Trophoblast cell (in vitro differentiated cells and primary cell): ENCODE measurements around the gene PPP1R14B.

Experiments used
- DNase-seq, 2 donors: peaks; one replicate each; pipeline ENCODE4 v3.0.0-alpha.2; 2016
- H2AFZ ChIP-seq: 2 replicates; pipeline ENCODE4 v1.6.1; 2013; ENCODE audit warnings: low read length, moderate library complexity, mild to moderate bottlenecking; ENCODE audit not compliant: insufficient read depth, poor library complexity
- H2AK5ac ChIP-seq: 2 replicates; pipeline ENCODE4 v1.6.1; 2013; ENCODE audit warnings: mild to moderate bottlenecking, low read length
- H2BK120ac ChIP-seq: 2 replicates; pipeline ENCODE4 v1.6.1; 2013; ENCODE audit warnings: low read length, mild to moderate bottlenecking, moderate library complexity; ENCODE audit not compliant: insufficient read depth, poor library complexity
- H2BK12ac ChIP-seq: 2 replicates; pipeline ENCODE4 v1.6.1; 2013; ENCODE audit warnings: mild to moderate bottlenecking, low read length, moderate library complexity
- H2BK5ac ChIP-seq: 2 replicates; pipeline ENCODE4 v1.6.1; 2013; ENCODE audit warnings: low read length, low read depth, moderate library complexity, mild to moderate bottlenecking; ENCODE audit not compliant: poor library complexity
- H3K14ac ChIP-seq: 2 replicates; pipeline ENCODE4 v1.6.1; 2013; ENCODE audit warnings: mild to moderate bottlenecking, low read length
- H3K18ac ChIP-seq: 2 replicates; pipeline ENCODE4 v1.6.1; 2013; ENCODE audit warnings: mild to moderate bottlenecking, low read length
- H3K23ac ChIP-seq: 2 replicates; pipeline ENCODE4 v1.6.1; 2013; ENCODE audit warnings: low read length
- H3K27ac ChIP-seq: 2 replicates; pipeline ENCODE4 v1.5.1; 2013; ENCODE audit warnings: low read depth, mild to moderate bottlenecking, inconsistent platforms, low read length, moderate library complexity
- H3K27me3 ChIP-seq: 2 replicates; pipeline ENCODE4 v1.6.1; 2013; ENCODE audit warnings: inconsistent platforms, mild to moderate bottlenecking, low read length, moderate library complexity; ENCODE audit not compliant: insufficient read depth
- H3K36me3 ChIP-seq, 2 experiments: 1 replicate in 1 of 2; 2 replicates in 1 of 2; pipeline ENCODE4 v1.6.1; 2013; ENCODE audit warnings: low read length in 2 of 2, mild to moderate bottlenecking in 2 of 2, moderate library complexity in 1 of 2; ENCODE audit not compliant: insufficient read depth in 2 of 2, control insufficient read depth in 1 of 2
- H3K4ac ChIP-seq: 2 replicates; pipeline ENCODE4 v1.6.1; 2013; ENCODE audit warnings: low read depth, mild to moderate bottlenecking, low read length, moderate library complexity
- H3K4me1 ChIP-seq, 2 experiments: 1 replicate in 1 of 2; 2 replicates in 1 of 2; pipeline ENCODE4 v1.6.1; 2013; ENCODE audit warnings: low read length in 2 of 2, mild to moderate bottlenecking in 2 of 2, moderate library complexity in 1 of 2; ENCODE audit not compliant: insufficient read depth in 2 of 2, control insufficient read depth in 1 of 2
- H3K4me2 ChIP-seq: 2 replicates; pipeline ENCODE4 v1.6.1; 2013; ENCODE audit warnings: inconsistent platforms, mild to moderate bottlenecking, low read length, moderate library complexity
- H3K4me3 ChIP-seq: 2 replicates; pipeline ENCODE4 v1.5.1; 2013; ENCODE audit warnings: mild to moderate bottlenecking, low read depth, low read length, inconsistent platforms
- H3K79me1 ChIP-seq: one replicate; pipeline ENCODE4 v1.6.1; 2013; ENCODE audit warnings: low read length
- H3K79me2 ChIP-seq: 2 replicates; pipeline ENCODE4 v1.6.1; 2013; ENCODE audit warnings: low read length, mild to moderate bottlenecking; ENCODE audit not compliant: control insufficient read depth, insufficient read depth, poor library complexity
- H3K9ac ChIP-seq: 2 replicates; pipeline ENCODE4 v1.6.1; 2013; ENCODE audit warnings: mild to moderate bottlenecking, low read length
- H3K9me3 ChIP-seq: 2 replicates; pipeline ENCODE4 v1.6.1; 2013; ENCODE audit warnings: low read depth, mild to moderate bottlenecking, control low read depth, inconsistent platforms, low read length; ENCODE audit not compliant: insufficient read depth
- H4K12ac ChIP-seq: 2 replicates; pipeline ENCODE4 v1.6.1; 2013; ENCODE audit warnings: low read depth, mild to moderate bottlenecking, low read length, moderate library complexity
- H4K8ac ChIP-seq: 2 replicates; pipeline ENCODE4 v1.6.1; 2013; ENCODE audit warnings: low read depth, mild to moderate bottlenecking, low read length, moderate library complexity
- H4K91ac ChIP-seq: one replicate; pipeline ENCODE4 v1.6.1; 2013; ENCODE audit warnings: low read depth, mild to moderate bottlenecking, low read length, moderate library complexity
- WGBS: extraction: QIAGEN DNeasy Blood & Tissue Kit; methylation state at CpG from one replicate; pipeline ENCODE4 v1.1.7; 2013; ENCODE audit warnings: missing lambda C conversion rate; ENCODE audit not compliant: insufficient read length, insufficient coverage; ENCODE audit errors: extremely low coverage; 5-methylcytosine and 5-hydroxymethylcytosine counted together

The PPP1R14B gene

DNA sequence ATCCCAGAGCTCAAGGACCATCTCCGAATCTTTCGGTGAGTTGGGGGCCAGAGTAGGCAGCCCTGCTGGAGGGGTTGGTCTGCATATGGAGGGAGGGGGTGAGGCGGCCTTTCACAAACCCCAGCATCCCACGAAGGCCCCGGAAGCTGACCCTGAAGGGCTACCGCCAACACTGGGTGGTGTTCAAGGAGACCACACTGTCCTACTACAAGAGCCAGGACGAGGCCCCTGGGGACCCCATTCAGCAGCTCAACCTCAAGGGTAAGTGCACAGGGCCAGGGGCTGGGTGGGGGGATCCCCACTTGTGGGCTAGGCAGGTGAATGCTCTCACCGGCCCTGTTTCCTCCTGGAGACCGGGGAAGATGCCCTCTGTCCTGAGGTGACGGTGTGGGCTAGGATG, 27.0 kb downstream of the PPP1R14B start:
- Histone ChIP-seq H3K27me3 (no peaks in the 10 kb centered on the region), H4K91ac (no peak overlapping the region), H3K9me3 (peaks cover 5% of the 10 kb centered on the region), H4K12ac (no peak overlapping the region), H3K4me1 (peaks cover 2 to 4% of the 10 kb centered on the region in 2 experiments), H3K9ac (no peak overlapping the region), H3K14ac (no peak overlapping the region), H3K23ac (no peak overlapping the region), H3K36me3 (peaks cover 32 to 36% of the 10 kb centered on the region in 2 experiments), H2BK12ac (no peak overlapping the region), H3K4me3 (no peak overlapping the region), H3K27ac (no peak overlapping the region), H2BK5ac (no peak overlapping the region), H3K79me1 (no peaks in the 10 kb centered on the region), H3K18ac (no peak overlapping the region), H2AFZ (no peak overlapping the region), H2BK120ac (no peak overlapping the region), H3K4ac (no peak overlapping the region), H4K8ac (no peak overlapping the region), H3K79me2 (no peaks in the 10 kb centered on the region), H2AK5ac (no peak overlapping the region), H3K4me2 (no peak overlapping the region)
- DNase-seq = no peak
- WGBS = no CpG with 5 or more reads among the region's 10 CpGs

DNA sequence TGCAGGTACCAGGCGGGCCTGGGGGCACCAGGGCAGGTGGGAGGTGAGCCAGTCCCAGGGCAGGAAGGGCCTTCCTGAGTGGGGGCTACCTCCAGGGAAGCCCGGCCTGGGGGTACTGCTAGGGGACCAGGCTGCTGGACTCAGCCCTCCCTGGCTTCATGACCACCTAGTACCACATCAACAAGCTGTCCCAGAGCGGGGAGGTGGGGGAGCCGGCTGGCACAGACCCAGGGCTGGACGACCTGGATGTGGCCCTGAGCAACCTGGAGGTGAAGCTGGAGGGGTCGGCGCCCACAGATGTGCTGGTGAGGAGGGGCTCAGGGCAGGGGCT, 27.4 kb downstream of the PPP1R14B start:
- Histone ChIP-seq H2BK120ac (no peak overlapping the region), H3K4ac (no peak overlapping the region)

DNA sequence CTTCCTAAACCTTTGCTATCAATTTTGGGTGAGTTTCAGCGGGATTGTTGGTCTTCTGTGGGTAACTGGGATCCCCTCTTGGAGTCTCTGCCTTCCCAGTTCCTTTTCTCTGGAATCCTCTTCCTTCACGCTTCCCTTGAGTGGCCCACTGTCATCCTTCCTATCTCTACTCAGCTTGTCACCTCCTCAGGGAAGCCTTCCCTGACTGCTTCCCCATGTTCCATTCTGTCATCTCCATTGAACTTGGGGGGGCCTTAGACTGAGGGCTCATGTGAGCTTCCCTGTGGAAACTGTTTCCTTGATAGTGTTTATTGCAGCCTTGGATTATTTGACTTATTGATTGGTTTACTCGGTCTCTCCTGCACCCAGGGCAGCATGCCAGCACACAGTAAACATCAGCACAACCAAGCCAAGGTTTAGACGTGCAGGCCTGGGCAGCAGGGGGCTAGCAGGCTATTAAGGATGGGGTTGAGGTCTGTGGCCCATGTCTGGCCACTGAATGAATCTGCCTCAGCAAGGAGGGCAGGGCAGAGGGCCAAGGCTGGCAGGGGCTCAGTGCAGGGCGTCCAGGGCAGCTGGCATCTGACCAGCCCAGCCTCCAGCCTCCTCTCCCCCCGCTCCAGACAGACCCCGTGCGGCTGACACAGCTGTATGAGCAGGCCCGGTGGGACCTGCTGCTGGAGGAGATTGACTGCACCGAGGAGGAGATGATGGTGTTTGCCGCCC, 28.0 kb downstream of the PPP1R14B start:
- no peak overlapping the region for H3K4me2 ChIP-seq
- no peaks in the 10 kb centered on the region for H3K79me1 ChIP-seq
- WGBS = no CpG with 5 or more reads among the region's 11 CpGs
- H4K12ac ChIP-seq = no peak overlapping the region
- H2BK5ac ChIP-seq = no peak overlapping the region
- H3K9me3 ChIP-seq = no peaks in the 10 kb centered on the region
- no peak overlapping the region for H3K14ac ChIP-seq
- no peak overlapping the region for H4K8ac ChIP-seq
- no peak overlapping the region for H3K27ac ChIP-seq
- no peak overlapping the region for H3K4ac ChIP-seq
- no peaks in the 10 kb centered on the region for H3K4me1 ChIP-seq
- no peaks in the 10 kb centered on the region for H3K27me3 ChIP-seq
- H2AK5ac ChIP-seq = no peak overlapping the region
- H3K36me3 ChIP-seq = peaks cover 26 to 30% of the 10 kb centered on the region in 2 experiments
- H3K4me3 ChIP-seq = no peak overlapping the region
- no peak for DNase-seq
- H3K18ac ChIP-seq = no peak overlapping the region
- no peak overlapping the region for H3K9ac ChIP-seq
- H2BK12ac ChIP-seq = no peak overlapping the region
- H3K23ac ChIP-seq = no peak overlapping the region
- no peak overlapping the region for H2BK120ac ChIP-seq
- H2AFZ ChIP-seq = no peak overlapping the region
- no peaks in the 10 kb centered on the region for H3K79me2 ChIP-seq
- no peak overlapping the region for H4K91ac ChIP-seq

More for the DNA sequence above, 27.4 kb downstream of the PPP1R14B start:
- Histone ChIP-seq H3K4me2 (no peak overlapping the region), H4K91ac (no peak overlapping the region), H3K27ac (no peak overlapping the region), H3K4me1 (peaks cover 2 to 3% of the 10 kb centered on the region in 2 experiments), H3K79me2 (no peaks in the 10 kb centered on the region), H2AK5ac (no peak overlapping the region), H3K27me3 (no peaks in the 10 kb centered on the region), H3K23ac (no peak overlapping the region), H4K12ac (no peak overlapping the region), H3K9me3 (peaks cover 3% of the 10 kb centered on the region), H4K8ac (no peak overlapping the region), H3K4me3 (no peak overlapping the region), H3K36me3 (peaks cover 30 to 35% of the 10 kb centered on the region in 2 experiments), H2BK12ac (no peak overlapping the region), H2BK5ac (no peak overlapping the region), H3K14ac (no peak overlapping the region), H3K9ac (no peak overlapping the region), H3K79me1 (no peaks in the 10 kb centered on the region), H3K18ac (no peak overlapping the region), H2AFZ (no peak overlapping the region)
- WGBS = no CpG with 5 or more reads among the region's 7 CpGs
- DNase-seq = no peak

DNA sequence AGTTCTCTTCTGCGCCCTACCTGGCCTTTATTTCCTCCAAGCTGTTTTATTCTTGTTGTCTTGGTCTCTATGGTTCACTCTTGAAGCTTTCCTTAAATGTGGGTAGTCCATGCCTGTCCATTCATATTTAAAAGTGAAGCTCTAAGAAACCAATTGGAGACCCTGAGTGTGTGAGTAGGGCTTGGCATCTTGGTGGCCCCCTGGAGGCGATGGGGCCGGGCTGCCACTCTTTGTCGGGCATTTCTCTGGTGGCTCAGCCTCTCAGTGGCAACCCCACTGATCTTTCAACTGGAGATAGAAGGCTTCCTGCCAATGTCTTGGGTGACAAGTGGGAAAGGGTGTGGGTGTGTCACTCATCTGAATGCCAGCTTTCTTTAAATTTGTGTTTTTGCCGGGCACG, 29.9 kb downstream of the PPP1R14B start:
- no CpG with 5 or more reads among the region's 6 CpGs for WGBS
- Histone ChIP-seq H2AK5ac (no peak overlapping the region), H3K36me3 (peaks cover 21 to 26% of the 10 kb centered on the region in 2 experiments)

More for the DNA sequence above, 29.9 kb downstream of the PPP1R14B start:
- Histone ChIP-seq H3K4ac (no peak overlapping the region), H2BK5ac (no peak overlapping the region), H3K23ac (no peak overlapping the region), H3K4me2 (no peak overlapping the region), H3K4me1 (no peaks in the 10 kb centered on the region), H3K27ac (no peak overlapping the region), H3K27me3 (no peaks in the 10 kb centered on the region), H3K4me3 (no peak overlapping the region), H2BK12ac (no peak overlapping the region), H4K8ac (no peak overlapping the region), H3K18ac (no peak overlapping the region), H3K79me2 (no peaks in the 10 kb centered on the region), H2BK120ac (no peak overlapping the region), H2AFZ (no peak overlapping the region), H3K9me3 (no peaks in the 10 kb centered on the region), H3K9ac (no peak overlapping the region), H4K12ac (no peak overlapping the region), H3K79me1 (no peaks in the 10 kb centered on the region), H4K91ac (no peak overlapping the region), H3K14ac (no peak overlapping the region)
- DNase-seq = no peak
